Measurements from ENCODE around the gene PSMA3. TPM values are rescaled to one million over a fixed set of nuclear protein-coding genes. Genes with fewer than 3 reads are reported as not detected.
A peak's percentile ranks its signal among the peaks of the same experiment; 100 is the strongest.

The PSMA3 gene
- total RNA-seq, 1 experiment from 2014 or later: 277 TPM

- TSS peak; percentile 49 for BruUV-seq (replicated peaks)
- Histone ChIP-seq H2AFZ (peak within 1 kb of the TSS; percentile 100), H4K20me1 (ENCODE audit: insufficient read depth) (no peaks in the 10 kb centered on the region), H3K27me3 (ENCODE audit: insufficient read depth, low read depth) (no peaks in the 10 kb centered on the region), H3K4me2 (peak within 1 kb of the TSS; percentile 90), H3K79me2 (ENCODE audit: low read depth) (peaks cover 21% of the 10 kb centered on the region), H3K4me3 (peak within 1 kb of the TSS; percentile 100), H3K9me3 (ENCODE audit: insufficient read depth, low read depth) (no peaks in the 10 kb centered on the region), H3K36me3 (ENCODE audit: low read depth) (no peaks in the 10 kb centered on the region), H3K4me1 (replicated peaks; ENCODE audit: insufficient read depth) (peaks cover 18% of the 10 kb centered on the region), H3K27ac (peak within 1 kb of the TSS; percentile 65), H3F3A (ENCODE audit: insufficient read depth, low read depth) (0 out of 2 replicates have a peak, but pooled peaks cover 3% of the 10 kb centered on the region), H3K9me2 (ENCODE audit: insufficient read depth) (no peaks in the 10 kb centered on the region)
- ChIA-PET POLR2A (ENCODE audit: unreplicated experiment) (interaction anchor here (0.6 to 1.0 kb wide), 2 partner anchors 45 to 1284 kb away, joined by 3 to 4 read pairs; partner anchors contain the start of genes JKAMP, L3HYPDH and PSMA3), CTCF (interaction anchor here (0.5 kb wide), 1 partner anchor 99 kb away, joined by 3 read pairs; no protein-coding TSS in a partner anchor)
- TF ChIP-seq EZH2 (IDR thresholded peaks at IDR 0.05; ENCODE audit: low read depth): no peak
- intact Hi-C loops (cut with micrococcal nuclease; ENCODE audit: unreplicated experiment): loop anchor here (2.0 kb wide), 1 partner anchor 45 kb away; the partner anchor contains the start of gene PSMA3
- peak; percentile 59 to 90 for DNase-seq
These were observed 44.7 kb upstream of the PSMA3 start, which contains the start of gene ACTR10 for GRCh38 chr14:58199726-58200479. ACTR10 (plus strand) TSS chr14:58200149; CDS start chr14:58200218, 69 bp downstream.

GRCh38 chr14:58200480-58200841 lies 44.2 kb upstream of the PSMA3 start:
- Histone ChIP-seq H4K20me1 (ENCODE audit: insufficient read depth) (no peaks in the 10 kb centered on the region), H2AFZ (peak overlapping the region; percentile 100), H3K27ac (peak overlapping the region; percentile 65), H3K9me2 (ENCODE audit: insufficient read depth) (no peaks in the 10 kb centered on the region), H3K79me2 (ENCODE audit: low read depth) (peaks cover 21% of the 10 kb centered on the region), H3K4me2 (peak overlapping the region; percentile 90), H3F3A (ENCODE audit: insufficient read depth, low read depth) (0 out of 2 replicates have a peak, but pooled peaks cover 3% of the 10 kb centered on the region), H3K27me3 (ENCODE audit: insufficient read depth, low read depth) (no peaks in the 10 kb centered on the region), H3K4me3 (peak overlapping the region; percentile 100), H3K4me1 (replicated peaks; ENCODE audit: insufficient read depth) (peaks cover 18% of the 10 kb centered on the region), H3K36me3 (ENCODE audit: low read depth) (no peaks in the 10 kb centered on the region), H3K9me3 (ENCODE audit: insufficient read depth, low read depth) (no peaks in the 10 kb centered on the region)
- peak in 1 of 2 experiments; percentile 39 for DNase-seq
- intact Hi-C loops (cut with micrococcal nuclease; ENCODE audit: unreplicated experiment): loop anchor here (2.0 kb wide), 1 partner anchor 44 kb away; the partner anchor contains the start of gene PSMA3
- CTCF ChIA-PET: no interaction called here
- BruUV-seq (replicated peaks): TSS peak; percentile 79
- POLR2A ChIA-PET (ENCODE audit: unreplicated experiment): interaction anchor here (0.6 kb wide), 1 partner anchor 1284 kb away, joined by 4 read pairs; the partner anchor contains the start of genes JKAMP and L3HYPDH
- TF ChIP-seq CTCF (conservative IDR thresholded peaks at IDR 0.05) (no peak), EZH2 (IDR thresholded peaks at IDR 0.05; ENCODE audit: low read depth) (no peak)

GRCh38 chr14:58200846-58201245 lies 43.8 kb upstream of the PSMA3 start:
- TF ChIP-seq EZH2 (IDR thresholded peaks at IDR 0.05; ENCODE audit: low read depth): no peak
- TF ChIP-seq CTCF (conservative IDR thresholded peaks at IDR 0.05): no peak
- intact Hi-C loops (cut with micrococcal nuclease; ENCODE audit: unreplicated experiment): loop anchor here (2.0 kb wide), 1 partner anchor 44 kb away; the partner anchor contains the start of gene PSMA3
- Histone ChIP-seq H2AFZ (peak overlapping the region; percentile 100), H3K27me3 (ENCODE audit: insufficient read depth, low read depth) (no peaks in the 10 kb centered on the region), H3K27ac (peak overlapping the region; percentile 65; the same call in 1 of the 2 replicates), H3K4me3 (peak overlapping the region; percentile 100), H3F3A (ENCODE audit: insufficient read depth, low read depth) (0 out of 2 replicates have a peak, but pooled peaks cover 3% of the 10 kb centered on the region), H3K79me2 (ENCODE audit: low read depth) (peaks cover 21% of the 10 kb centered on the region), H3K4me1 (replicated peaks; ENCODE audit: insufficient read depth) (peaks cover 18% of the 10 kb centered on the region), H4K20me1 (ENCODE audit: insufficient read depth) (no peaks in the 10 kb centered on the region), H3K9me2 (ENCODE audit: insufficient read depth) (no peaks in the 10 kb centered on the region), H3K9me3 (ENCODE audit: insufficient read depth, low read depth) (no peaks in the 10 kb centered on the region), H3K36me3 (ENCODE audit: low read depth) (no peaks in the 10 kb centered on the region), H3K4me2 (peak overlapping the region; percentile 90)
- no peak for DNase-seq
- no TSS peak for BruUV-seq (replicated peaks)
- POLR2A ChIA-PET (ENCODE audit: unreplicated experiment): interaction anchor here (0.6 kb wide), 1 partner anchor 1283 kb away, joined by 4 read pairs; the partner anchor contains the start of genes JKAMP and L3HYPDH
- CTCF ChIA-PET: no interaction called here

All from PC-9 (cell line).